Body of pancreas (tissue), 4 donors: Measurements from ENCODE around the gene THSD7B.

ENCODE experiments used
- POLR2A ChIP-seq, 3 donors: fragments of 450-650 bp; IDR thresholded peaks; one replicate each; pipeline ENCODE4 v1.6.1; 2016; ENCODE audit warnings: antibody characterized with exemption in 3 of 3, mild to moderate bottlenecking in 2 of 3
- TF ChIP-seq, protein P1 (sequence below), 7 experiments: fragments of 450-650 bp in 4 of 7; fragments of 200-600 bp in 3 of 7; sonication (generic) in 3 of 7; IDR thresholded peaks; one replicate each; pipeline ENCODE4 v1.5.1; 2016 to 2019; ENCODE audit warnings: antibody characterized with exemption in 7 of 7

DNA sequence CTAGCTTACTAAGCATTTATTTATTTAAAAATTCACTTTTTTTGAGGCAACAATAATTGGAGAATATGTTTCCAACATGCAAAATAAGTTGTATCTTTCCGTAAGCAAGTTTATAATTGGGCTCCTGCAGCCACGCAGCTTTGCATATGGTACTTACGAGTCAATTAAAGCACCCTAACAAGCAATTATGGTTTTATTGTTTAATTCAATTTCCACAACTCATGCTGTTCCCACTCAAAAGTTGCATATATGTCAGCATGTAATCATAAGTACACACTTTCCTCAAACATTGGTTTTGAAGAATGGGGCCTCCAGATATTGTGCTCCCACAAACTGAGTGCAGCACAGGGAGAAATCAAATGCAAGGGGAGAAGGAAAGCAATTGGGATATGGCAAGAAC lies 613.8 kb downstream of the THSD7B start:
- TF ChIP-seq, protein P1, sequence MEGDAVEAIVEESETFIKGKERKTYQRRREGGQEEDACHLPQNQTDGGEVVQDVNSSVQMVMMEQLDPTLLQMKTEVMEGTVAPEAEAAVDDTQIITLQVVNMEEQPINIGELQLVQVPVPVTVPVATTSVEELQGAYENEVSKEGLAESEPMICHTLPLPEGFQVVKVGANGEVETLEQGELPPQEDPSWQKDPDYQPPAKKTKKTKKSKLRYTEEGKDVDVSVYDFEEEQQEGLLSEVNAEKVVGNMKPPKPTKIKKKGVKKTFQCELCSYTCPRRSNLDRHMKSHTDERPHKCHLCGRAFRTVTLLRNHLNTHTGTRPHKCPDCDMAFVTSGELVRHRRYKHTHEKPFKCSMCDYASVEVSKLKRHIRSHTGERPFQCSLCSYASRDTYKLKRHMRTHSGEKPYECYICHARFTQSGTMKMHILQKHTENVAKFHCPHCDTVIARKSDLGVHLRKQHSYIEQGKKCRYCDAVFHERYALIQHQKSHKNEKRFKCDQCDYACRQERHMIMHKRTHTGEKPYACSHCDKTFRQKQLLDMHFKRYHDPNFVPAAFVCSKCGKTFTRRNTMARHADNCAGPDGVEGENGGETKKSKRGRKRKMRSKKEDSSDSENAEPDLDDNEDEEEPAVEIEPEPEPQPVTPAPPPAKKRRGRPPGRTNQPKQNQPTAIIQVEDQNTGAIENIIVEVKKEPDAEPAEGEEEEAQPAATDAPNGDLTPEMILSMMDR (IDR thresholded peaks at IDR 0.05) = no peak
- TF ChIP-seq POLR2A (IDR thresholded peaks at IDR 0.05) = no peak
